Upper lobe of left lung (tissue), 6 donors: ENCODE results near the gene KCNE4. TPM values are rescaled to one million over a fixed set of nuclear protein-coding genes. Genes with fewer than 3 reads are reported as not detected.

Experiments
- ATAC-seq, 2 donors: fragments of 200-7000 bp; cut with Tn5 transposase; one replicate each; pipeline ENCODE4 v1.9.1; 2022; ENCODE audit warnings: mild to moderate bottlenecking in 2 of 2, moderate library complexity in 2 of 2; ENCODE audit not compliant: low FRiP score in 2 of 2
- DNase-seq, 2 donors: peaks; one replicate each; pipeline ENCODE4 v3.0.0-alpha.2; 2019 to 2020
- H3K27ac ChIP-seq, 4 donors: fragments of 200-600 bp; sonication (generic); one replicate each; pipeline ENCODE4 v1.5.1; 2016 to 2019
- H3K27me3 ChIP-seq, 4 donors: fragments of 200-600 bp; sonication (generic); one replicate each; pipeline ENCODE4 v1.5.1; 2017 to 2019
- H3K36me3 ChIP-seq, 4 donors: fragments of 200-600 bp; sonication (generic); one replicate each; pipeline ENCODE4 v1.5.1; 2016 to 2019
- H3K4me1 ChIP-seq, 4 donors: fragments of 200-600 bp; sonication (generic); one replicate each; pipeline ENCODE4 v1.5.1; 2018 to 2019
- H3K4me3 ChIP-seq, 4 donors: fragments of 200-600 bp; sonication (generic); one replicate each; pipeline ENCODE4 v1.5.1; 2017 to 2019; ENCODE audit warnings: mild to moderate bottlenecking in 2 of 4, moderate library complexity in 1 of 4
- H3K9me3 ChIP-seq, 4 donors: fragments of 200-600 bp; sonication (generic); one replicate each; pipeline ENCODE4 v1.5.1; 2018 to 2019
- EP300 ChIP-seq, 4 donors: sonication (generic); formaldehyde crosslinking; IDR thresholded peaks; one replicate each; pipeline ENCODE4 v1.5.1; 2017; ENCODE audit warnings: antibody characterized with exemption in 4 of 4, control low read depth in 2 of 4
- POLR2A ChIP-seq, 4 donors: fragments of 450-650 bp; IDR thresholded peaks; one replicate each; pipeline ENCODE4 v1.5.1; 2016 to 2017; ENCODE audit warnings: antibody characterized with exemption in 4 of 4, mild to moderate bottlenecking in 2 of 4
- POLR2AphosphoS5 ChIP-seq, 2 donors: sonication (generic); formaldehyde crosslinking; IDR thresholded peaks; one replicate each; pipeline ENCODE4 v1.5.1; 2017; ENCODE audit warnings: antibody characterized with exemption in 2 of 2
- whole genome bisulfite sequencing, 2 donors: methylation state at CpG; one replicate each; pipeline ENCODE4 v1.1.5; 2017 to 2018; 5-methylcytosine and 5-hydroxymethylcytosine counted together
- total RNA-seq, 6 donors: library from RNA; depleted of rRNA in 4 of 6; stranded (reverse); fragments of >200 nt in 4 of 6; gene quantifications; one replicate each; pipeline versions ENCODE4 v1.1.0 to v1.2.1, GENCODE V29; 2016 to 2021
- TF ChIP-seq, protein P1 (sequence below), 6 experiments: fragments of 450-650 bp in 4 of 6; fragments of 200-600 bp in 2 of 6; sonication (generic) in 2 of 6; IDR thresholded peaks; one replicate each; pipeline ENCODE4 v1.5.1; 2016 to 2019; ENCODE audit warnings: antibody characterized with exemption in 6 of 6
- donor health status: DM: no; HTN: no; CAD: no; lungs with moderate emphysema.
- donor health status: DM: no; HTN: yes; CAD: no; lungs with severe emphysema.

Gene KCNE4
- total RNA-seq, 6 donors from 2014 or later = 0.20 to 1.9 (median 0.89) TPM; not detected in 1

DNA sequence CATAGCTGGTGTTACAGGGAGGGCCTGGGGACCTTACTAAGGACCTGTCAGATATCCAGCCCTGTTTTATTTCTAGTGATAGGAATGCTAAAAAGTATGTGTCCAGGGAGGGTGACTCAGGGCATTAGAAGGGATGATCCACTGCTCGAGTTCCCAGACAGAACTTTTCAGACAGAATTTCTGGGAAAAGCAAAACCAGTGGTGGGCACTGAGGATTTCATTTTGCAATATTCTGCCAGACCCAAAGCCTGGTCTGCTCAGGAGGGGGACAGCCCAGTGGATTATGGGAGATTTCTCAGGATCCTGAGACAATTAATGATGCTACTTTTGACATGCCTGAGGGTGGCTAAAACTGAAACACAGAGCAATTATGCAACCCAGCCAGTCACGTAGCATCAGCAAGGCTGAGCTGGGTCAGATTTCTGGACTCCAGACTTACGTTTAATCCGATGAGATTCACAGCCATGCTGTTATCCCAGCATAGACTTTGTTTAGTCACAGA is 4.7 kb upstream of the KCNE4 start:
- Histone ChIP-seq H3K4me3 (no peak overlapping the region), H3K27me3 (no peaks in the 10 kb centered on the region), H3K9me3 (no peaks in the 10 kb centered on the region), H3K36me3 (no peaks in the 10 kb centered on the region), H3K4me1 (peaks cover 0 to under 1% (median 0%) of the 10 kb centered on the region in 4 donors), H3K27ac (peak overlapping the region in 1 of 4 donors; percentile 0)
- ATAC-seq (peak in 1 of 2 donors; percentile 82), DNase-seq (no peak)
- WGBS, 2 donors = 65 to 72% methylated on average over 4 of the region's 4 CpGs
- TF ChIP-seq POLR2A (IDR thresholded peaks at IDR 0.05) = no peak
- TF ChIP-seq EP300 (IDR thresholded peaks at IDR 0.05) = no peak
- TF ChIP-seq, protein P1, sequence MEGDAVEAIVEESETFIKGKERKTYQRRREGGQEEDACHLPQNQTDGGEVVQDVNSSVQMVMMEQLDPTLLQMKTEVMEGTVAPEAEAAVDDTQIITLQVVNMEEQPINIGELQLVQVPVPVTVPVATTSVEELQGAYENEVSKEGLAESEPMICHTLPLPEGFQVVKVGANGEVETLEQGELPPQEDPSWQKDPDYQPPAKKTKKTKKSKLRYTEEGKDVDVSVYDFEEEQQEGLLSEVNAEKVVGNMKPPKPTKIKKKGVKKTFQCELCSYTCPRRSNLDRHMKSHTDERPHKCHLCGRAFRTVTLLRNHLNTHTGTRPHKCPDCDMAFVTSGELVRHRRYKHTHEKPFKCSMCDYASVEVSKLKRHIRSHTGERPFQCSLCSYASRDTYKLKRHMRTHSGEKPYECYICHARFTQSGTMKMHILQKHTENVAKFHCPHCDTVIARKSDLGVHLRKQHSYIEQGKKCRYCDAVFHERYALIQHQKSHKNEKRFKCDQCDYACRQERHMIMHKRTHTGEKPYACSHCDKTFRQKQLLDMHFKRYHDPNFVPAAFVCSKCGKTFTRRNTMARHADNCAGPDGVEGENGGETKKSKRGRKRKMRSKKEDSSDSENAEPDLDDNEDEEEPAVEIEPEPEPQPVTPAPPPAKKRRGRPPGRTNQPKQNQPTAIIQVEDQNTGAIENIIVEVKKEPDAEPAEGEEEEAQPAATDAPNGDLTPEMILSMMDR (IDR thresholded peaks at IDR 0.05) = no peak
- no peak for TF ChIP-seq POLR2AphosphoS5 (IDR thresholded peaks at IDR 0.05)

DNA sequence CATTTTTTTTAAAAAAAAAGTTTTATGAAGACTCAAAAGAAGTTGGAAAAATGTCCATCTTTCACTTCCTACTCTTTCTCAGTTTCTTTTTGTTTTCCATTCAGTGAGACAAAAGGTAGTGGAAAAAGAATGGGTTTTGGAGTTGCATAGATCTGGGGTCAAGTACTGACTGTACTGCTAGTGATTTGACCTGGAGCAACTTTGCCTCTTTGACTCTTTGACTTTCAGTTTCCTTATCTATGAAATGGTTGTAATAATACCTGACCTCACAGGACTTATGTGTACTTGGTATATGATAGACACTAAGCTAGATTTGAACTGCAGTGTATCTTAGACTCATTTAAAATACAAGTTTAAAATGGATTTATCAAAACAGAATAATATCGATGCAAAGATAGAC is 3.5 kb upstream of the KCNE4 start:
- ATAC-seq = no peak

DNA sequence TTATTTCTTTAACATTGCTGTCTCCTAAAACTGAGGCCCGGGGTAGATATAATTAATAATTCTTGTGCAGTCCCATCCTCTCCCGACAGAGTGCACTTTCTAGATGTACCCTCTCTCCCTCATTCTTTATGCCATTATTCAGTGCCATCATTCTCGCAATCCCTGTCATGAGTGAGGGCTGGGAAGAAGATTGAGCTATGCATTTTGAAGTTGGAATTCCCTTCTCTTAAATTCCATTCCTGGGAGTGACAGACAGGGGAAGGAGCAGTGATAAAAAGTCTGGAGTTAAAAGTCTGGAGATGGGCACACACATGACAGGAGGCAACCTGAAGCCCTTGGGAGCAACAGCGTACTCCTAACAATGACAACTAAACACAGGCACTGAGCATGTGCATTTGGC is 2.6 kb upstream of the KCNE4 start:
- no peak overlapping the region for H3K4me3 ChIP-seq
- H3K27ac ChIP-seq = no peak overlapping the region
- no peaks in the 10 kb centered on the region for H3K27me3 ChIP-seq
- no peaks in the 10 kb centered on the region for H3K36me3 ChIP-seq
- TF ChIP-seq EP300 (IDR thresholded peaks at IDR 0.05) (no peak), POLR2AphosphoS5 (IDR thresholded peaks at IDR 0.05) (no peak)
- TF ChIP-seq, protein P1 (IDR thresholded peaks at IDR 0.05) = no peak
- no peak for DNase-seq
- WGBS, 2 donors = 81 to 91% methylated on average over 4 of the region's 4 CpGs
- peaks cover 0 to 11% (median under 1%) of the 10 kb centered on the region in 4 donors for H3K4me1 ChIP-seq
- ATAC-seq = no peak
- no peaks in the 10 kb centered on the region for H3K9me3 ChIP-seq

More for the DNA sequence above, 3.5 kb upstream of the KCNE4 start:
- TF ChIP-seq EP300 (IDR thresholded peaks at IDR 0.05) (no peak), POLR2AphosphoS5 (IDR thresholded peaks at IDR 0.05) (no peak), POLR2A (IDR thresholded peaks at IDR 0.05) (no peak)
- TF ChIP-seq, protein P1 (IDR thresholded peaks at IDR 0.05) = no peak
- WGBS, 2 donors = 91 to 98% methylated on average over 1 of the region's 1 CpG
- Histone ChIP-seq H3K9me3 (no peaks in the 10 kb centered on the region), H3K36me3 (no peaks in the 10 kb centered on the region), H3K4me1 (peaks cover 0 to 11% (median 0%) of the 10 kb centered on the region in 4 donors), H3K4me3 (no peak overlapping the region), H3K27ac (no peak overlapping the region), H3K27me3 (no peaks in the 10 kb centered on the region)
- no peak for DNase-seq

DNA sequence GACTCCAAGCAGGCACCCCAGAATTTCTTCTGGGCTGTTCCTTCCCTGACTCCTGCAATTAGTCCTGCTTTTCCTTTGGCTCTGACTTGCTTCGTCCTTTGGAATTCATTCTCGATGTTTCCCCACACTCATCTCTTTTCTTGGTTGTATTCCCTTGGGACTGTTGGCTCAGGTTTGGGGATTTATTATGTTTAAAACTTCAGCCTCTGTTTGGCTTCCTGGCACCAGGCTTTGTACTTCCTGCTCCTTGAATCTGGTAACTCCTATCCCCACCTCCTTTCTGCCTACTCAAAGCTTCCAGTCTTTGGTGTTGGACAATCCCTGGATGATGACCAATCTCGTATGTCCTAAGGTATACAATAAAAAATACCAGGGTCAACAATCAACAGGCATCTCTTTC is 1.8 kb upstream of the KCNE4 start:
- H3K4me3 ChIP-seq = no peak overlapping the region
- DNase-seq (no peak), ATAC-seq (no peak)
- H3K27me3 ChIP-seq = no peaks in the 10 kb centered on the region
- no peak overlapping the region for H3K27ac ChIP-seq
- WGBS, 2 donors = 65 to 70% methylated on average over 3 of the region's 3 CpGs
- H3K4me1 ChIP-seq = peaks cover 0 to 11% (median 4%) of the 10 kb centered on the region in 4 donors
- no peaks in the 10 kb centered on the region for H3K9me3 ChIP-seq
- H3K36me3 ChIP-seq = no peaks in the 10 kb centered on the region
- TF ChIP-seq EP300 (IDR thresholded peaks at IDR 0.05) (no peak), POLR2A (IDR thresholded peaks at IDR 0.05) (no peak)
- TF ChIP-seq, protein P1 (IDR thresholded peaks at IDR 0.05) = no peak

DNA sequence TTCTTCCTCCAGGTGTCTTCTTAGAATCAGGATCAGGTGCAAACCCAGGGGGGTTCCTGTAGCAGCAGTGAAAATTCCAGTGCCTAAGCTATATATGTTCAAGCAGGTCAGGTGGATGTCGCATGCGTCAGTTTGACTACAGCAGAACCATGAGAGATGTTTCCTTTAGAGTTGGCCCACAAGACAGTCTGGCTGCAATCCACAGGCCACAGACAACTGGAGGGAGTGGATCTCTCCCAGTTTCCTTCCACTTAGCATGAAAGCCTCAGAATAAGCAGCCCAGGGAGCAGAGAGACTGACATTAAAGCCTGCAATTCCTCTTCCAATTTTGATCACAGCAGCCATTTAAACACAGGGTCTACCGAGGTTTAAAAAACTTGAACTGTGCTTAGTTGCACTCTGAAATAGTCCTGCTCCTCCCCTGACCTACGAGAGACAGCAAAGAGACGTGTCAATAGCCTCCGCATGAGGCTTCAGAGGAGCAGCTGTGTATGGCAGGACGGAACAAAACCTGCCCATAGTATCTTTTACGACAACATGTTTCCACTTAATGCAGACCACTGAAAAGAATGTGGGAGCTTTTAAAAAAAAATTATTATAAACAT is 988 bp upstream of the KCNE4 start:
- ATAC-seq (no peak), DNase-seq (no peak)
- H3K4me1 ChIP-seq = peaks cover 0 to 15% (median 9%) of the 10 kb centered on the region in 4 donors
- TF ChIP-seq POLR2A (IDR thresholded peaks at IDR 0.05) (no peak), EP300 (IDR thresholded peaks at IDR 0.05) (no peak)
- H3K9me3 ChIP-seq = no peaks in the 10 kb centered on the region
- H3K36me3 ChIP-seq = no peaks in the 10 kb centered on the region
- H3K4me3 ChIP-seq = peak overlapping the region in 1 of 4 donors; percentile 44
- no peak overlapping the region for H3K27ac ChIP-seq
- 50 to 55% methylated on average over 8 of the region's 8 CpGs for WGBS, 2 donors
- H3K27me3 ChIP-seq = no peaks in the 10 kb centered on the region
